Measurements from ENCODE around the gene GMNN. TPM values are rescaled to one million over a fixed set of nuclear protein-coding genes. Genes with fewer than 3 reads are reported as not detected.
A peak's percentile ranks its signal among the peaks of the same experiment; 100 is the strongest.

The GMNN gene
- total and polyA plus RNA-seq, 11 donors, result 4.5 to 19.2 (median 6.8) TPM

DNA sequence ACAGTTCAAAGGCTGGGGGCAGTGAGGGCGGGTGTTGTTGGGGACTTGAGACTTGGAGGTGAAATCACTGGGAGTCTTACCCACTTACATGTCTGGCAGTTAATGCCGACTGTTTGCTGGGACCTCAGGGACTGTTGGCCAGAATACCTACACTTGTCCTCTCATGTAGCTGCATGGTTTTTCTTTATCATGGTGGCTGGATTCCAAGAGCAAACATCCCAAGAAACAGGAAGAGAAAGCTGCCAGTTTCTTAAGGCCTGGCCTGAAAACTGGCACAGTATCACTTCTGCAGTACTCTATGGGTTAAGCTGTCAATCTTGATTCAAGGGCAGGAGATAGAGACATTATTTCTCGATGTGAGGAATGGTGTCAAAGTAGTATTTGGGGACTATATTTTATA is 36.0 kb upstream of the GMNN start:
- H3K27ac ChIP-seq, result no peak overlapping the region
- intact Hi-C loops (cut with DNase I), result no loop called here
- no peak for DNase-seq
- H3K36me3 ChIP-seq, result no peaks in the 10 kb centered on the region
- TF ChIP-seq POLR2A (IDR thresholded peaks at IDR 0.05), result no peak
- TF ChIP-seq, protein P1, sequence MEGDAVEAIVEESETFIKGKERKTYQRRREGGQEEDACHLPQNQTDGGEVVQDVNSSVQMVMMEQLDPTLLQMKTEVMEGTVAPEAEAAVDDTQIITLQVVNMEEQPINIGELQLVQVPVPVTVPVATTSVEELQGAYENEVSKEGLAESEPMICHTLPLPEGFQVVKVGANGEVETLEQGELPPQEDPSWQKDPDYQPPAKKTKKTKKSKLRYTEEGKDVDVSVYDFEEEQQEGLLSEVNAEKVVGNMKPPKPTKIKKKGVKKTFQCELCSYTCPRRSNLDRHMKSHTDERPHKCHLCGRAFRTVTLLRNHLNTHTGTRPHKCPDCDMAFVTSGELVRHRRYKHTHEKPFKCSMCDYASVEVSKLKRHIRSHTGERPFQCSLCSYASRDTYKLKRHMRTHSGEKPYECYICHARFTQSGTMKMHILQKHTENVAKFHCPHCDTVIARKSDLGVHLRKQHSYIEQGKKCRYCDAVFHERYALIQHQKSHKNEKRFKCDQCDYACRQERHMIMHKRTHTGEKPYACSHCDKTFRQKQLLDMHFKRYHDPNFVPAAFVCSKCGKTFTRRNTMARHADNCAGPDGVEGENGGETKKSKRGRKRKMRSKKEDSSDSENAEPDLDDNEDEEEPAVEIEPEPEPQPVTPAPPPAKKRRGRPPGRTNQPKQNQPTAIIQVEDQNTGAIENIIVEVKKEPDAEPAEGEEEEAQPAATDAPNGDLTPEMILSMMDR (IDR thresholded peaks at IDR 0.05), result no peak
- no peaks in the 10 kb centered on the region for H3K9me3 ChIP-seq
- H3K27me3 ChIP-seq, result no peaks in the 10 kb centered on the region
- H3K4me3 ChIP-seq, result no peak overlapping the region
- WGBS, 4 donors, result 44 to 63% (median 49%) methylated on average over 3 of the region's 3 CpGs
- peaks cover 0 to 19% (median 0%) of the 10 kb centered on the region in 12 donors for H3K4me1 ChIP-seq
- no peak for ATAC-seq

DNA sequence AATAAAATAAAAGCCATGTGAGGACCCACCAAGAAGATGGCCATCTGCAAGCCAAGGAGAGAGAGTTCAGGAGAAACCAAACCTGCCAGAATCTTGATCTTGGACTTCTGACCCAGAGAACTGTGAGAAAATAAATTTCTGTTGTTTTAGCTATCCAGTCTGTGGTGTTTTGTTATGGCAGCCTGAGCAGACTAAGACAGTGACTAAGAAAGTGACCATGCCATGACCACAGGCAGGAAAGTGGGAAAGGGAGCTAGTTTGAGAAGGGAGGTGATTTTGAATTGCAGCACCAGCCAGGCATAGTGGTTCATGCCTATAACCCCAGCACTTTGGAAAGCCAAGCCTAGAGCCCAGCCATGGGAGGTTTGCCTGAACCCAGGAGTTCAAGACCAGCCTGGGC is 33.9 kb upstream of the GMNN start:
- Histone ChIP-seq H3K9me3 (no peaks in the 10 kb centered on the region), H3K27me3 (no peaks in the 10 kb centered on the region), H3K36me3 (no peaks in the 10 kb centered on the region), H3K4me1 (peaks cover 0 to 38% (median 0%) of the 10 kb centered on the region in 12 donors), H3K4me3 (no peak overlapping the region), H3K27ac (no peak overlapping the region)
- TF ChIP-seq, protein P1 (IDR thresholded peaks at IDR 0.05), result no peak
- no peak for TF ChIP-seq POLR2A (IDR thresholded peaks at IDR 0.05)
- ATAC-seq (no peak), DNase-seq (no peak)
- intact Hi-C loops (cut with DNase I), result no loop called here

DNA sequence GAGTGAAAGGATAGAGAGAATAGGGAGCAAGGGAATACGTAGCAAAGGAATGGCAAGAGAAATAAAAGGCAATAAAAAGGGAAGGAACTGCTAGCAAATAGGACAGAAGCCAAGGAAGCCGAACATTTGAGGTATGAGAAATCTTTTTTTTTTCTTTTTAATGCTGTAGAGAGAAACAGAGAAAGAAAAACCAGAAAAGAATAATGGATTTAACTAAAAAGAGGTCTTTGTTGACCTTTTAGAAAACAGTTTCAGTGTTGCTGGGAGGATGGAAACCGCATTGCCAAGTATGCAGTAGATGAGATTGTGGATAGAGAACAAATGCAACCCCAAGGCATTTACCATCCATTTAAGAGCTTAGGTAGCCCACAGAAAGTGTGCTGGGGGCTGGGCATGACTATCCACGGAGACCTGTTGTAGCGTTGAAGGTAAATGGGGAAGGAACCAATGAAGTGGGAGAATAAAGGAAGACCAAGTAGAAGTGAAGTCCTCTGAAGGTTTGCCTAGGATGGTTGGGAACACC is 32.5 kb upstream of the GMNN start:
- ATAC-seq (no peak), DNase-seq (no peak)
- H3K27ac ChIP-seq, result peak overlapping the region in 1 of 12 donors; percentile 85
- H3K36me3 ChIP-seq, result no peaks in the 10 kb centered on the region
- no peak overlapping the region for H3K4me3 ChIP-seq
- TF ChIP-seq, protein P1 (IDR thresholded peaks at IDR 0.05), result no peak
- no peak for TF ChIP-seq POLR2A (IDR thresholded peaks at IDR 0.05)
- H3K4me1 ChIP-seq, result peaks cover 0 to 45% (median 0%) of the 10 kb centered on the region in 12 donors
- intact Hi-C loops (cut with DNase I), result no loop called here
- H3K27me3 ChIP-seq, result no peaks in the 10 kb centered on the region
- no peaks in the 10 kb centered on the region for H3K9me3 ChIP-seq
- WGBS, 4 donors, result 87 to 91% (median 88%) methylated on average over 5 of the region's 5 CpGs

DNA sequence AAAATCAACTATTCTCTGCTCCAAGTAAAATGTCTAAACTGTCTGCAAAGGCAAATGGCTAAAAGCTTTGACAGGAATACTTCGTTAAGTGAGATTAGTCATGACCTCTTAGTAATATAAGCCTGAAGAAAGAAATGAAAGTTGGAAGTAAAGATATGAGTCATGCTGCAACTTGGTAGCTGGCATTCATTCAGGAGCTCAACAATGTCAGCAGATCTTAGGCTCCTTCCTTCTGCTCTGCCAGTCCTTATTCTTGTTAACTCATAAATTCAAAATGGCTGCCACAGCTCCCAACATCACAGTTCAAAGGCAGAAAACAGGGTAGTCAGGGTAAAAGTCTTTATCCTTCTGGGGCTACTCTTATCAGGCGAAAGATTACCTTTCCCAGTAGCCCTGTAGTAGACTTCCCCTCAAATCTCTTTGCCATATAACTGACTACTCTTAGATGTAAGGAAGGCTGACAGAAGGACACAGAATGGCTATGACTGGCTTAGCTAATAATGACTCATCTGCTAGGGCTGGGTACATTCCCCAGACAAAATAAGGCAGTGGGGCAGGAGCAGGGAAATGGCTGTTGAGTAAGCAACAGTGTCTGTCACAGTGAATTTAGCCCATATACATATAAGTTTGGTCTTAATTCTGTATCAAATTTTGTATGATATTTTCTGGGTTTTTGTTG is 31.3 kb upstream of the GMNN start:
- H3K36me3 ChIP-seq, result no peaks in the 10 kb centered on the region
- ATAC-seq (peak in 3 of 4 donors; percentile 69 to 76 (median 76)), DNase-seq (peak in 1 of 5 donors; percentile 18)
- no peaks in the 10 kb centered on the region for H3K9me3 ChIP-seq
- peaks cover 0 to 54% (median 0%) of the 10 kb centered on the region in 12 donors for H3K4me1 ChIP-seq
- H3K4me3 ChIP-seq, result no peak overlapping the region
- H3K27ac ChIP-seq, result peak overlapping the region in 7 of 12 donors; percentile 7 to 85 (median 29)
- no peaks in the 10 kb centered on the region for H3K27me3 ChIP-seq
- WGBS, 4 donors, result 72 to 81% (median 80%) methylated on average over 2 of the region's 2 CpGs
- no peak for TF ChIP-seq POLR2A (IDR thresholded peaks at IDR 0.05)
- TF ChIP-seq, protein P1 (IDR thresholded peaks at IDR 0.05), result no peak
- intact Hi-C loops (cut with DNase I), result no loop called here
